ENCODE data around the gene LRP5.
A peak's percentile ranks its signal among the peaks of the same experiment; 100 is the strongest.

Gene LRP5

DNA sequence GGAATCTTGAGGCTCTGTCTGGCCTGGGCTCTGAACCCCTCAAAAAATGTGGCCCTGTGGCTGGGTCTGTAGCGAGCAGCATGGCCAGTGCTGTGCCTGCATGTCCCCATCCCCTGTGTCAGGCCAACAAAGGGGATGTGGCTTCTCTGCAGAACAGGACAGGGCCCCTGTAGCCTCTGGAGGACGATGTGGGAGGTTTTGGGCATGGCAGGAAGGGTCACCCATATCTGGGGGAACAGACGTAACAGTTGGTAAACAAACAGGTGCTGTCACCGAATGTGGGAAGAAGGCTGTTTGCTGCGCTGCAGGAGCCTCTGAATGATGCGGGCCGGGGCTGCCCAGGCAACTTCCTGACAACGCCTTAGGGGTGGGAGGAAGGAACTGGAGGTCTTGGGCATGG is 35.0 kb downstream of the LRP5 start:
- DNase-seq (ENCODE audit: low spot score): no peak

DNA sequence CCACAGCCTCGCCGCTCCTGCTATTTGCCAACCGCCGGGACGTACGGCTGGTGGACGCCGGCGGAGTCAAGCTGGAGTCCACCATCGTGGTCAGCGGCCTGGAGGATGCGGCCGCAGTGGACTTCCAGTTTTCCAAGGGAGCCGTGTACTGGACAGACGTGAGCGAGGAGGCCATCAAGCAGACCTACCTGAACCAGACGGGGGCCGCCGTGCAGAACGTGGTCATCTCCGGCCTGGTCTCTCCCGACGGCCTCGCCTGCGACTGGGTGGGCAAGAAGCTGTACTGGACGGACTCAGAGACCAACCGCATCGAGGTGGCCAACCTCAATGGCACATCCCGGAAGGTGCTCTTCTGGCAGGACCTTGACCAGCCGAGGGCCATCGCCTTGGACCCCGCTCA is 35.5 kb downstream of the LRP5 start:
- no peak for DNase-seq (ENCODE audit: low spot score)

DNA sequence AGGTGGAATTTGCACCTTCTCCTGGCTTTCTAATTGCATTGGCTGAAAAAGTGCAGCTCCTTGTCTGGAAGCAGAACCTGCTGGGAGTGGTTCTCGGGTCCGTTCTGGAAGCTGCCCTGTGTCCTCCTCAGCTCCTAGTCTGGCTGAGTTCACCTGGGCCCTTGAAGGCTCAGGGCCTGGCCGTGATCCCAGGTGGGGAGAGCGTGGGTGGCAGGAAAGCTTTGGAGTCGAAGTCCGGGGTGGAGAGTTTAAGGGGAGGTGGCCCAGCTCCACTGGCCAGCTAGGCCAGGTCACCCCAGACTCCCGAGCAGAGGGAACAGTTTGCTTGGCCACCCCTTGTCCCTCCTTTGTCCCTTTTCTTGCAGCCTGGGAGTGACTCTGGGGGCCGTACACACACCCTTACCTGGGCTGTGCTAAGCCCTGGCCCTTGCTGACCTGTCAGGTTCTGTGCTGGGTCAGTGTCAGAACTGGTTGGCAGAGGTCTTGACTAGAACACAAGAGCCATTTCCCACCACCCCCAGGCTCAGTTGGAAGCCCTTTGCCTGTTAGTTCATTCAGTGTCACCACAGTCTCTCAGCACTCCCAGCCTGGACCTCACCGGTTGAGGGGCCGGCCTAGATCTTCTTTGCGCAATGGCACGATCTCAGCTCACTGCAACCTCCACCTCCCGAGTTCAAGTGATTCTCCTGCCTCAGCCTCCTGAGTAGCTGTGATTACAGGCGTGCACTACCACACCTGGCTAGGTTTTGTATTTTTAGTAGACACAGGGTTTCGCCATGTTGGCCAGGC is 37.3 kb downstream of the LRP5 start:
- DNase-seq (ENCODE audit: low spot score): no peak

DNA sequence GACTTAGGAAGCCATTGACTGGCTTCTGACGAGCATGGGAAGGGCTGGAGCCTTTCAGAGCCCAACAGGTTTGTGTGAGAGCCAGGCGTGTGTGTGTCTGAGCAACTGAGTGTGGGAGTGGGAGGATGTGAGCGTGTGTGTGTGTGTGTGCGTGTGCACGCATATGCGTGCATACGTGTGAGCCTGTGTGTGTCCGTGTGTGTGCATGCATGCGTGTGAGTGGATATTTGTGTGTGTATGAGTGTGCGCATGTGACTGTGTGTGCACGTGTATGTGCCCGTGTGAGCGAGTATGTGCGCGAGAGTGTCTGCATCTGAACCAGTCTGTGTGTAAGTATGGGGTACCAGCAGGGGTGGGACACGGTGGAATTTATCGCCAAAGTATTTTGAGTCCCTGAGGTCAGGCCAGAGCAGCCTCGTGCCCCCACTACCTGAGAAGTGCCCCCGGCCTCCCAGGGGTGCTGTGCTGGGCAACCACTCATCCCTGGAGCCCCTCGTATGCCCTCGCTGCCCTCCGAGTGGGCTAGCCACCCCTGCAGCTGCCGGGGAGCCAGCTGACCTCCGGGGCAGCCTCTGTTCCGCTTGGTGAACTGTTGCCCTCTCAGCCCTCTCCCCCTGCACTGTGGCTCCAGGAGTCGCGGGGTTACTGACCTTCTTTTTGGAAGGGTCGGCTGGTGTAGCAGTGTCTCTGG is 38.5 kb downstream of the LRP5 start:
- DNase-seq (ENCODE audit: low spot score): no peak

DNA sequence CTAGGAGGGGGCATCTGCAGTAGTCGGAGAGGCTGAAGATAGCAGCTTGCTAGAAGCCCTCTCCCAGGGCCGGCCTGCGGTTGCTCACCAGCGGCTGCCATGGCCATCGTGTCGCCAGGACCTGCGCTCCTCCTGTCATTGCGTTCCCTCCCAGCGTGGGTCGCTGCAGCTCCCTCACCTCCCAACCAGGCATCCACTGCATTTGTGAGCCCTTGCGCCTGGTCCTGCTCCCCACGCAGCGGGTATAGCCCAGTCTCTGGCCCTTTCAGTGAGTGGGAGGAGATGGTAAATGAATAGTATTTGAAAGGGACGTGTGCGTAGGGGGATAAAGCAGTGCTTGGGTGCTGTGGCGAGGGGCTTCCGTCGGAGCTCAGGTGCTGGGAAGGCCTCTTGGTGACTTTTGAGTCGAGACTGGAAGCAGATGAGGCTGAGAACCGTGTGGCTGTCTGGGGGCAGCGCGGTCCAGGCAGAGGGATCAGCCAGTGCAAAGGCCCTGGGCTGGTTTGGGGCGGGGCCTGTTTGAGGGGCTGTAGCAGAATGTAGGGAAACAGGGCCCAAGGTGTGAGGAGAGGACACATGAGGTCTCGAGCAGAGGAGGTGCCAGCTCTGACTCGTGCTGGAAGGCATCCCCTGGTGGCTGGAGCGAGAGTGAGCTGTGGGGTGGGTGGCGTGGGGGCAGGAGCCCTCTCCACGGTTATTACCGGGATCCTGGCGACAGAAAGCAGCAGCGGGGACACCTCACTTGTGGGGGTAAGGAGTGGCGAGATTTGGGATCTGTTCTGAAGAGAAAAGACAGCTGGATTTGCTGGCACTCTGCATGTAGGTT is 39.3 kb downstream of the LRP5 start:
- no peak for DNase-seq (ENCODE audit: low spot score)

DNA sequence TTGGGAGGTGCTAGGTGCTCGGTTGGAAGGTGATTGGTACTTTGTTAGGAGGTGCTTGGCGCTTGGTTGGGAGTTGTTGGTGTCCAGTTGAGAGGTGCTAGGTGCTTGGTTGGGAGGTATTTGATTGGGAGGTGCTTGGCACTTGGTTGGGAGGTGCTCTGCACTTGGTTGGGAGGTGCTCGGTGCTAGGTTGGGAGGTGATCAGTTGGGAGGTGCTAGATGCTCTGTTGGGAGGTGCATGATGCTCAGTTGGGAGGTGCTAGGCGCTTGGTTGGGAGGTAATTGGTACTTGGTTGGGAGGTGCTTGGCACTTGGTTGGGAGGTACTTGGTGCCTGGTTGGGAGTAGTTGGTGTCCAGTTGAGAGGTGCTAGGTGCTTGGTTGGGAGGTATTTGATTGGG is 40.2 kb downstream of the LRP5 start:
- no peak for DNase-seq (ENCODE audit: low spot score)

DNA sequence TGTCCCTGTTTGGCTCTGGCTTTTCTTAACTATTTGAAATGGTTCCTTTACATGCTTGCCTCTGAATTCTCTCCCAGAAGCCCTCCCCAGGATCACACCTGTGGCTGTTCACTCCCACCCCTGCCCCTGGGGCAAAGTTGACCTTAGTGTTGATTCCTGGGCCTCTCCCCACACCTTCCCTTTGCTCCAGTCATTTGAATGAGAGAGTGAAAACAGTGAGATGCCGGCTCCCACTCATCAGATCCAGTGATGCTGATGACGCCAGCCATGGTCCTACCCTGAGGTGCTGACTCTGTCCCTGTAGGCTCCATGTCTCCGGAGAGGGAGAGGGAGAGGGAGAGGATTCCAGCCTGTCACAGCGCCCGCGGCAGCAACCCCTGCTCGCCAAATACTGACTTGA is 40.7 kb downstream of the LRP5 start:
- no peak for DNase-seq (ENCODE audit: low spot score)

DNA sequence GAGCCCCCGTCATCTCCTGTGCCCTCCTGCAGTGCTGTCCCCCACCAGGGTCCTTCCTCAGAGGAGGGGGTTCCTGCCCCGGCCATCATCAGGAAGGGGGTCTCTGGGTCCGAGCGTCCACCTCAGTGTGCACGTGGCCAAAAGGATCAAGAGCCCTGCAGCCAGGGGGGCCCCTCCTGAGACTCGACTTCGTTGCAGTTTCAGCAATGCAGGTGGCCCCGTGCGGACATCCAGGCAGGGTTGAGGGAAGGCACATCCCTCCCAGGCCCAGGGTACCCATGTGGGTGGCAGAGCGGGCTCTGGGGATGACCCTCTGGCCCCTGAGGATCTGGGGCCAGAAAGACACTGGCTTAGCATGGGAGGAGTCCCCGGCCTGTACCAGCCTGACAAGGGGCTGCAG is 41.3 kb downstream of the LRP5 start:
- no peak for DNase-seq (ENCODE audit: low spot score)

DNA sequence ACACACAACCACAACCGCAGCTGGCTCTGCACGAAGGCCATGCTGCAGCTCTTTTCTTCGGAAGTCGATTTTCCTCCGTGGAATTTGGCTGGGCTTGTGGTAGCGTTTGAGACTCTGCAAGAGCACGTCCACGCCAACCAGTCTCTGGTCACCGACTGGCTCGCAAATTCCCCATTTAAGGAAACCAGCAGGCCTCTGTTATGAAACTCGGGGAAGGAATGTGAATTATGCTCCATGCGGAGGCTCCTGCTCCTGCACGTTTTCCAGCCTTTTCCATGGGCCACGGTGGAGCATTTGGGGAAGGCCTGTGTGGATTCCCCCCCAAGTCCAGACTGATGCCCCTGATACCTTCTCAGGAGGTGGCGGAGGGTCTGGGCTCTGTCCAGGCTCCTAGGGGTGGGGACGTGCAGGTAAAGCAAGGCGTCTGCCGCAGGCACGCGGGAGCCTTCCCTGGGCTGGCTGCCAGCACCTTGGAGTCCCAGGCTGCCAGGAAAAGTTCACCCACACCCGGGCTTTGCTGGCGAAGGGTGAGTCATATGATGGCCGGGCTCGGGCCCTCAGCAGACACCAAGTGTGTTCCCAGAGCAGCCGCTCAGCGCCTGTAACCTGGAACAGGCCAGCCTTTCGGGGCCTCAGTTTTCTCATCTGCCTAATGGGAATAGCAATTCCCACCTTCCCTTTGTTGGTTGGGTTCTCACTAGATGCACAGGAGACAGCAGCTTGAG is 41.9 kb downstream of the LRP5 start:
- DNase-seq (ENCODE audit: low spot score): no peak

DNA sequence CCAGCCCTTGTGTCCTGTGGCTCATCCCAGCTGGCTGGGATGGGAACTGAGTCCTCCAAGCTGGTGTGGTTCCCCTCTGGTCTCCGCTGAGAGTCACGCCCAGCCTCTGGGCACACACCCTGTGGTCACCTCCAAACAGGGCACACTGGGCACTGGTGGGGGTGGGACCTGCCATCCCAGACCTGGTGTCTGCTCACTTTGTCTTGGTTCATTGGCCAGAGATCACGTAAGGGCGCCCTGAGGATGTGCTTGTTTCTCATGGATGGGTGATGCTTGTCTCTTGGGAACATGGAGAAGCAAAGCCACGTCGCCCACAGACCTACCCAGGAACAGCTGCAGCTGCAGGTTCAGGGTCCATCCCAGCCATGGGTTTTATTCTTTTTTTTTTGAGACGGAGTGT is 43.1 kb downstream of the LRP5 start:
- no peak for DNase-seq (ENCODE audit: low spot score)

DNA sequence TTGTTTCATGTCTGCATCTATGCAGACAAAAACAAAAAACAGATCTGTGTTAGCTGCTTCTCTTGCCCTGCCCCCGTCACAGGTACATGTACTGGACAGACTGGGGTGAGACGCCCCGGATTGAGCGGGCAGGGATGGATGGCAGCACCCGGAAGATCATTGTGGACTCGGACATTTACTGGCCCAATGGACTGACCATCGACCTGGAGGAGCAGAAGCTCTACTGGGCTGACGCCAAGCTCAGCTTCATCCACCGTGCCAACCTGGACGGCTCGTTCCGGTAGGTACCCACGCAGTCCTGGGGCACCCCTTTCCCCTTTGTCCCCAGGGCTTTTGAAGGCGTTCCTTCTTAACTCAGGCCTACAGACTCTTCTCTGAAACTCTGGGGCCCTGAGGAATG is 45.2 kb downstream of the LRP5 start:
- no peak for DNase-seq (ENCODE audit: low spot score)

DNA sequence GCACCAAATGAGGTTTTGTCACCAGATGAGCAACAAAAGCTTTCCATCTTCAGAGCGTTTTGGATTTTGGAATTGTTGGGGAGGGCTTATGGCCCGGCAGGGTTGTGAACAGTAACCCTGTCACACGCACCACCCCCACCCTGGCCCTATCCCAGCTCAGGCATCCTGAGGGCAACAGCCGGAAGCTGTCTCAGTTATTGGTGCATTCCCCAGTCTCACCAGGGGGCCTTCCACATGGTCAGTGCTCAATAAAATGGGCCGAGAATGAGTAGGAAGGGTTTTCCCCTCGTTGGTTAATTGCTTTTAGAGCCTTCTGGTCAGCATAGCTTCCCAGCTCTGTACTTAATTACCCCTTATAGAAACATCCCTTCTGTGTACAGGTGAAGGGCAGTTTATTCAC is 46.0 kb downstream of the LRP5 start:
- no peak for DNase-seq (ENCODE audit: low spot score)

DNA sequence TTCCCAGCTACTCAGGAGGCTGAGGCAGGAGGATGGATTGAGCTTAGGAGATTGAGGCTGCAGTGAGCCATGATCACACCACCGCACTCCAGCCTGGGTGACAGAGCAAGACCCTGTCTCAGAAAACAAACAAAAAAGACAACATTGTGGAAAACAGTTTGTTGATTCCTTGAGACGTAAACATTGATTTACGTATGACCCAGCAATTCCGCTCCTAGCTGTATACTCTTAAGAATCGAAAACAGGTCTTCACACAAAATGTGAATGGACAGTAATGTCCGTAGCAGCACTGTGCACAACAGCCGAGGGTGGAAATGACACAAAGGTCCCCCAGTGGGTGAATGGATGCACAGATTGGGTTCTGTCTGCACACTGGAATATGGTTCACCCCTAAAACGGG is 49.3 kb downstream of the LRP5 start:
- no peak for DNase-seq (ENCODE audit: low spot score)

DNA sequence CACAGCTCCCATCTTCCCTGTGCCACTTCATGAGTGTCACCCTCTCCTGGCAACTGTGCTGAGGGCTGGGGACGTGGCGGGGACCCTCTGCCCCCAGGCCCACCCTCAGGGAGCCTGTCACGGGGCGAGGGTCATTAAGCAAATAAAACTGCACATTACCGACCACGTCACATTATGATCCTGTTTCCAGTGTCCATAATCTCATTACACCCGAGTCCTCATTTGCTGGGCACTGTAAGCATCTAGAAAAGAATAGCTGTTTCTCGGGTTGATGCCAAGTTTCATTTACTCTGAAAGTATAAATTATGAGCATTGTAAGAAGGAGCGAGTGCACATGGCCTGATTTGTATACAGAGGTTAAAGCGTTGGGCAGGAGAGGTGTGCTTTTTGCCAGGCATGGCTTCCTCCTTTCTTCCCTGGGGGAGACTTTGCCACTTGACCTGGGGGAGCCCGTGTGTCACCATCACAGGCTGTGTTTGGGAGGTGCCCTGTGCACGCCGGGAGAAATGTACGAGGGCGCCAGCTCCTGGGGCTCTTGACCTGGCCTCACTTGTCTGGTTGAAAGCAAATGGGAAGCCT is 50.5 kb downstream of the LRP5 start:
- DNase-seq (ENCODE audit: low spot score): no peak

DNA sequence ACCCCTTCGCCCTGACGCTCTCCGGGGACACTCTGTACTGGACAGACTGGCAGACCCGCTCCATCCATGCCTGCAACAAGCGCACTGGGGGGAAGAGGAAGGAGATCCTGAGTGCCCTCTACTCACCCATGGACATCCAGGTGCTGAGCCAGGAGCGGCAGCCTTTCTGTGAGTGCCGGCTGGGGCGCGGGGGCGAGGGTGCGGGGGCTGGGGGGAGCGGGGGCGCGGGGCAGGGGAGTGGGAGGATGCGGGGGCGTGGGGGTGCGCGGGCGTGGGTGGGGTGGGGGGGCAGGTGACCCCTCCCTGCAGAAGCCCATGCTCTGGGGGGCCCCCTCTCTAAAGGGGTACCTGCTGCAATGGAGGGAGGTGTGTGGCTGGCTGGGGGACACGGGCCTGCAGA is 51.4 kb downstream of the LRP5 start:
- DNase-seq (ENCODE audit: low spot score): no peak

DNA sequence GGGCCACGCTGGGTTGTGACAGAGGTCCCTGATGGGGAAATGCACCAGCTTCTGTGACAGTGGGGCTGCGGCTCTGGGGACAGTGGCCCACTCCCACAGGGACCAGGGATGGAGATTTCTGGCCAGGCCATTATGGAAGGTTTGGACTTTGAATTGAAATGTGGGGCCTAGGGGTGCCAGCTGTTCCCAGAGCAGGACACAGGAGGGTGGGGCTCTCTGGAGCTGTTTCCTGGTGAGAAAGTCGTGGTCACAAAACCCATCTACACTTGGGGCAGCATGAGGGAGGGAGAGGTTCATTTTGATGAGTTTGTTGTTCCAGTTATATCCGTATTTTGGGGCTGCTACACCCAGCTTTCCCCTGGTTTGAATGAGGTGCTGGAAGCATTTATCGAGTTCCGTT is 52.2 kb downstream of the LRP5 start:
- DNase-seq (ENCODE audit: low spot score): no peak

DNA sequence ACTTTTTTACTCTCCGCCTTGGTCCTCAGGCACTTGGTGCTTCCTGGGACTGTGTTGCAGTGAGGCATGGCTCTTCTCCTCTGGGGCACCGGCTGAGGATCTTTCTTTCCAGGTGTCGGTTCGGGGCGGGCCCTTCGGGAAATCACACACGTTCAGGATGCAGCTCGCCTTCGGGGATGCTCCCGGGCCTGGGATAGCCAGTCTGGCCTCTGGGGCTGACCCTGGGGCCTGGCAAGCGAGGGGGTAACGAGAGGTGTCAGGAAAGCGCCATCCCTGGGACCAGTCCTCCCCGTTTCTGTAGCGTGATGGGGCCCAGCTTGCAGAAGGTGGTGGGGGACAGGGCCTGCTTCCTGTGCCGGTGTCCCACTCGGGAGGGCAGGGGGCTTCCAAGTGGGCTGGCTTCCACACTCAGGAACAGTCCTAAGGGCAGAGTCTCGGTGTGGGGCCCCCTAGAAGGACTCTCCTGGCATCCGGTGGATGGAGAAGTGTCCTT is 53.6 kb downstream of the LRP5 start:
- no peak for DNase-seq (ENCODE audit: low spot score)

DNA sequence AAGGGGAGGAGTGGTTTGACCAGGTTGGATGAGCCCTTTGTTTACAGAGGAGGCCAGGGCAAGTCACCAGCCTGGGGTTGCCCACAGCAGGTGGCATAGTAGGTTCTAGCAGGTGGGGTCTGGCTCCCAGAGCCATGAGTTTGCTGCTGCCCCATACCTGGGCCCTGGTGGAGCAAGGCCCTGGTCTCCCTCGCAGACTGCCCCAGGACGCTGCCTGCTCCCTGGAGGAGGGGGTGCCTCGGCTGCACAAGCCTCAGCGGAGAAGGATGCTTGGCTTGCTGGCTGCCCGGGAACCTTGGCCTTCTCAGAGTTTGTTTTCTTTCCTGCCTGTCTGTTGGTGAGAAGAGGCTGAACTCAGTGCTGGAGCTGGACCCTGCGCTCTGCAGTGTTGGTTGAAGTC is 54.9 kb downstream of the LRP5 start:
- no peak for DNase-seq (ENCODE audit: low spot score)

DNA sequence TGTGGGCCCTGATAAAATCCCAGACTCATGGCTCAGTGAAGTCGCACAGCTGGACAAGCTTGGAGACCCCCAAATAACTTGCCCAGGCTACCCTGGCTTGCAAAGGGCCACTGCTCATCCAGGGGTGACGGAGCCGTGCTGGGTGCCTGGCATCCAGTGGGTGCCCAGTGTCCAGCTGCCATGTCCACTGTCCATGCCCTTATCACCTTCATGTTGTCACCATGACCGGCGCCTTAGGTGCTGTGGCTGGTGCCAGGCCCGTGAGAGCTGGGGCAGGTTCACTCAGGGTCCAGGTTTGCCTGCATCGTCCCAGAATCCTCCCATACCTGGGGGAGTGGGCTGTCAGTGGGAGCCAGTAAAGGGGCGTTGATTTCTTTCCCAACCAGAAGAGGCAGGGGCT is 57.4 kb downstream of the LRP5 start:
- DNase-seq (ENCODE audit: low spot score): no peak

DNA sequence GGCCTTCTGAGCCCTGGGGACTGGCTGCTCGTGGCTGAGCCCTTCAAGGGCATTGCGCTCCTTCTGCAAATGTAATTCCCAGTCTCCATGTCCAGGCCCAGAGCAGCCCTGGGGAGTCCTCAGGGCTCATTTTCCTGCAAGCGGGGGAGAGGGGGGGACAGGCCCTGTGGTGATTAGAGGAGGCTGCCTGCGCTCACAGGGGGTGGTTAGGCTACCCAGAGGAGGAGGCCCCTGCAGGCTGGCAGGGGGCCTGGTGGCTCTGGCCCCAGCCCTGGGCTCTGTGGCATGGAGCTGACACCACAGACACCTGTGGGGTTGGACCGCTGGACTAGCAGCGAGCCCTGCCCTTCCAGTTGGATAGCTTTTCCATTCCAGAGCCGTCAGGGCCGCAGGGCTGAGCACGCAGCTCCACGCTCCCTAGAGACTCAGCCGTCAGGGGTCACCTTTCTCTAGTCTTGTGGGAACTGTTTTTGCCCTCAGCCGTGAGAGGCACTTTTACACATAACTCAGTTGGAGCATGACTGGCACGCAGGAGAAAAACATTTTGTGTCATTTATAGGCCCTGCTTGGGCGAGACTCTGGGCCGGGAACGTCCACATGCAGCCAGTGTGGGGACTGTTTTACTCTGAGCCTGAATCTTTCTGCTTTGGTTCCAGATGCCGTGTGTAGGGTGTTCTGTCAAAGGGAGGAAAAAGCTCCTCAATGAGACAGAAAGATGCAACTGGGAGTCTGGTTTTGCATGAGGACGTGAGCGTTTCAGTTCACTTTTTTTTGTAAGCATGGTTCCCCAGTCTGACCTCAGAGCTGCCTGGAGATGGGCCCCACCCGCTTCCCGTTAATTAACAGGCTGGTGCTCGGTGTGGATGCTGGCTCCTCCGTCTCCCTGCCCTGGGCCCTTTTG is 58.1 kb downstream of the LRP5 start:
- DNase-seq (ENCODE audit: low spot score): peak; percentile 28
